GM23338 (cell line): ENCODE measurements around the gene NFXL1. TPM values are rescaled to one million over a fixed set of nuclear protein-coding genes. Genes with fewer than 3 reads are reported as not detected.

ENCODE experiments used
- ATAC-seq: fragments of 200-7000 bp; cut with Tn5 transposase; 3 replicates; pipeline ENCODE4 v1.9.1; 2020
- DNase-seq: peaks from one replicate; pipeline ENCODE4 v3.0.0-alpha.2; 2015; ENCODE audit warnings: low spot score
- H2AFZ ChIP-seq: fragments of 200-600 bp; sonication (generic); 2 replicates; pipeline ENCODE4 v1.8.0; 2016; ENCODE audit warnings: antibody characterized with exemption, mild to moderate bottlenecking, moderate library complexity
- H3F3A ChIP-seq: fragments of 200-600 bp; sonication (generic); replicated peaks from 2 replicates; pipeline ENCODE4 v1.8.0; 2017; ENCODE audit warnings: antibody characterized with exemption, mixed run types, low read depth
- H3K27ac ChIP-seq: fragments of 200-600 bp; sonication (generic); 2 replicates; pipeline ENCODE4 v1.6.1; 2016; ENCODE audit warnings: low read depth
- H3K27me3 ChIP-seq: fragments of 200-600 bp; sonication (generic); 2 replicates; pipeline ENCODE4 v1.8.0; 2016; ENCODE audit warnings: mild to moderate bottlenecking, mixed run types, moderate library complexity; ENCODE audit not compliant: insufficient read depth
- H3K36me3 ChIP-seq: fragments of 200-600 bp; sonication (generic); 2 replicates; pipeline ENCODE4 v1.8.0; 2016; ENCODE audit warnings: mild to moderate bottlenecking; ENCODE audit not compliant: insufficient read depth
- H3K4me1 ChIP-seq: fragments of 200-600 bp; sonication (generic); 2 replicates; pipeline ENCODE4 v1.8.0; 2016; ENCODE audit warnings: mild to moderate bottlenecking, moderate library complexity; ENCODE audit not compliant: insufficient read depth
- H3K4me2 ChIP-seq: fragments of 200-600 bp; sonication (generic); 2 replicates; pipeline ENCODE4 v1.7.1; 2017; ENCODE audit warnings: mixed run types
- H3K4me3 ChIP-seq: fragments of 200-600 bp; sonication (generic); 2 replicates; pipeline ENCODE4 v1.6.1; 2016; ENCODE audit warnings: mixed run types
- H3K79me2 ChIP-seq: fragments of 200-600 bp; sonication (generic); replicated peaks from 2 replicates; pipeline ENCODE4 v1.8.0; 2017; ENCODE audit warnings: mild to moderate bottlenecking; ENCODE audit not compliant: insufficient read depth
- H3K9me2 ChIP-seq: fragments of 200-600 bp; sonication (generic); 2 replicates; pipeline ENCODE4 v1.8.0; 2017; ENCODE audit not compliant: insufficient read depth
- H4K20me1 ChIP-seq: fragments of 200-600 bp; sonication (generic); replicated peaks from 2 replicates; pipeline ENCODE4 v1.8.0; 2017; ENCODE audit warnings: mild to moderate bottlenecking; ENCODE audit not compliant: insufficient read depth
- H3K27ac Mint-ChIP-seq: 2 replicates; pipeline ENCODE4 v1.8.0; 2020; ENCODE audit warnings: inconsistent platforms, mild to moderate bottlenecking, moderate library complexity, mixed read lengths
- H3K27me3 Mint-ChIP-seq: 3 replicates; pipeline ENCODE4 v1.8.0; 2022; ENCODE audit warnings: low read depth, mild to moderate bottlenecking, moderate library complexity, mixed read lengths, inconsistent platforms; ENCODE audit not compliant: insufficient read depth, poor library complexity
- H3K36me3 Mint-ChIP-seq: 3 replicates; pipeline ENCODE4 v1.8.0; 2021; ENCODE audit warnings: low read depth, mild to moderate bottlenecking, inconsistent platforms, moderate library complexity, mixed read lengths
- H3K4me1 Mint-ChIP-seq: 3 replicates; pipeline ENCODE4 v1.8.0; 2020; ENCODE audit warnings: mild to moderate bottlenecking, inconsistent platforms, mixed read lengths
- H3K4me3 Mint-ChIP-seq: 3 replicates; pipeline ENCODE4 v1.8.0; 2021; ENCODE audit warnings: moderate library complexity, mild to moderate bottlenecking, inconsistent platforms, mixed read lengths
- H3K9me3 Mint-ChIP-seq: 3 replicates; pipeline ENCODE4 v1.8.0; 2020; ENCODE audit warnings: moderate library complexity, mild to moderate bottlenecking, inconsistent platforms, mixed read lengths
- CREB1 ChIP-seq: fragments of 250-450 bp; sonication (Bioruptor Pico); IDR thresholded peaks from 2 replicates; pipeline ENCODE4 v1.5.0; 2020; ENCODE audit warnings: low read depth, mild to moderate bottlenecking, moderate library complexity
- CTCF ChIP-seq, 2 experiments: fragments of 200-600 bp in 1 of 2; sonication (generic) in 1 of 2; conservative IDR thresholded peaks; 2 replicates each; pipeline versions ENCODE4 v1.5.1 to v1.6.1; 2016 to 2017; ENCODE audit warnings: antibody characterized with exemption in 2 of 2, low read depth in 2 of 2, mild to moderate bottlenecking in 2 of 2, moderate library complexity in 1 of 2
- EZH2 ChIP-seq: fragments of 200-600 bp; sonication (generic); IDR thresholded peaks from one replicate; pipeline ENCODE4 v1.8.0; 2017; ENCODE audit warnings: antibody characterized with exemption, mild to moderate bottlenecking, low read depth; ENCODE audit not compliant: unreplicated experiment
- EZH2phosphoT487 ChIP-seq: fragments of 200-600 bp; sonication (generic); IDR thresholded peaks from one replicate; pipeline ENCODE4 v1.8.1; 2018; ENCODE audit warnings: antibody characterized with exemption; ENCODE audit not compliant: unreplicated experiment
- JUNB ChIP-seq: IDR thresholded peaks from one replicate; pipeline ENCODE4 v1.6.1; 2016; ENCODE audit warnings: antibody characterized with exemption; ENCODE audit not compliant: unreplicated experiment
- NANOG ChIP-seq: IDR thresholded peaks from 2 replicates; pipeline ENCODE4 v1.6.1; 2016; ENCODE audit warnings: antibody characterized with exemption, borderline replicate concordance
- POLR2AphosphoS5 ChIP-seq: IDR thresholded peaks from 2 replicates; pipeline ENCODE4 v1.6.1; 2016; ENCODE audit warnings: antibody characterized with exemption, low read depth
- REST ChIP-seq: IDR thresholded peaks from one replicate; pipeline ENCODE4 v1.6.1; 2018; ENCODE audit warnings: antibody characterized with exemption; ENCODE audit not compliant: unreplicated experiment
- STAT1 ChIP-seq: IDR thresholded peaks from one replicate; pipeline ENCODE4 v1.6.1; 2016; ENCODE audit warnings: antibody characterized with exemption; ENCODE audit not compliant: unreplicated experiment
- ZNF462 ChIP-seq: fragments of 250-450 bp; sonication (Bioruptor Pico); IDR thresholded peaks from 2 replicates; pipeline ENCODE4 v1.5.0; 2020; ENCODE audit warnings: mild to moderate bottlenecking, moderate library complexity
- polyA plus RNA-seq: library from polyadenylated mRNA; unstranded; fragments of >200 nt; fragmentation: Nextera tagmentation; extraction: Ambion mirVana; gene quantifications from 2 replicates; pipeline ENCODE4 v1.2.1, GENCODE V29; 2016
- total RNA-seq: library from RNA; depleted of rRNA; stranded (reverse); fragments of >200 nt; shearing (Covaris generic); gene quantifications from 2 replicates; pipeline ENCODE4 v1.2.3, GENCODE V29; 2014

The NFXL1 gene
- total and polyA plus RNA-seq, 2 experiments from 2014 or later: 19.4 to 31.7 TPM

- H3K4me3 ChIP-seq: no peak overlapping the region
- Mint-ChIP-seq H3K27ac (no peak overlapping the region), H3K36me3 (no peaks in the 10 kb centered on the region; the same call in 2 of the 3 replicates), H3K4me1 (no peaks in the 10 kb centered on the region), H3K4me3 (no peak overlapping the region), H3K27me3 (peaks cover 1% of the 10 kb centered on the region), H3K9me3 (no peaks in the 10 kb centered on the region; the same call in none of the 3 replicates)
- ATAC-seq: no peak
- H3K27ac ChIP-seq: no peak overlapping the region
- H2AFZ ChIP-seq: no peak overlapping the region
- H3K4me1 ChIP-seq: no peaks in the 10 kb centered on the region
- TF ChIP-seq EZH2phosphoT487 (no peak), CREB1 (CRISPR knock-in tag) (no peak), JUNB (no peak)
- no peaks in the 10 kb centered on the region for H3F3A ChIP-seq
- H3K27me3 ChIP-seq: no peaks in the 10 kb centered on the region
- H3K9me2 ChIP-seq: no peaks in the 10 kb centered on the region; the same call in 1 of the 2 replicates
- no peaks in the 10 kb centered on the region for H3K79me2 ChIP-seq
- DNase-seq: no peak
- no peaks in the 10 kb centered on the region for H3K36me3 ChIP-seq
- no peaks in the 10 kb centered on the region for H4K20me1 ChIP-seq
- no peak overlapping the region for H3K4me2 ChIP-seq
Measured at GRCh38 chr4:47801481-47802002, 112.8 kb downstream of the NFXL1 start.

GRCh38 chr4:47798165-47798564 is 116.2 kb downstream of the NFXL1 start:
- Histone ChIP-seq H3K9me2 (peaks cover 2% of the 10 kb centered on the region; the same call in 1 of the 2 replicates), H4K20me1 (no peaks in the 10 kb centered on the region), H3K36me3 (no peaks in the 10 kb centered on the region), H3K79me2 (no peaks in the 10 kb centered on the region), H3K4me2 (no peak overlapping the region), H2AFZ (no peak overlapping the region), H3K27ac (no peak overlapping the region), H3F3A (no peaks in the 10 kb centered on the region), H3K4me3 (no peak overlapping the region), H3K4me1 (no peaks in the 10 kb centered on the region; the same call in 1 of the 2 replicates), H3K27me3 (no peaks in the 10 kb centered on the region)
- DNase-seq (no peak), ATAC-seq (no peak)
- H3K27ac Mint-ChIP-seq: no peak overlapping the region
- H3K36me3 Mint-ChIP-seq: no peaks in the 10 kb centered on the region; the same call in 2 of the 3 replicates
- H3K4me1 Mint-ChIP-seq: peaks cover 8% of the 10 kb centered on the region; the same call in 2 of the 3 replicates
- H3K9me3 Mint-ChIP-seq: no peaks in the 10 kb centered on the region; the same call in 2 of the 3 replicates
- peaks cover 1% of the 10 kb centered on the region for H3K27me3 Mint-ChIP-seq
- H3K4me3 Mint-ChIP-seq: no peak overlapping the region
- TF ChIP-seq CTCF (conservative IDR thresholded peaks at IDR 0.05; ENCODE audit: low read depth in 2 of 2): no peak
- TF ChIP-seq REST: no peak
- no peak for TF ChIP-seq EZH2
- TF ChIP-seq JUNB: no peak
- TF ChIP-seq POLR2AphosphoS5: no peak
- no peak for TF ChIP-seq STAT1
- no peak for TF ChIP-seq NANOG
- no peak for TF ChIP-seq ZNF462 (CRISPR knock-in tag)
